Measurements from ENCODE around the gene STX8.

GRCh38 chr17:9291912-9292560 lies 283.6 kb downstream of the STX8 start:
- TF ChIP-seq, protein P1, sequence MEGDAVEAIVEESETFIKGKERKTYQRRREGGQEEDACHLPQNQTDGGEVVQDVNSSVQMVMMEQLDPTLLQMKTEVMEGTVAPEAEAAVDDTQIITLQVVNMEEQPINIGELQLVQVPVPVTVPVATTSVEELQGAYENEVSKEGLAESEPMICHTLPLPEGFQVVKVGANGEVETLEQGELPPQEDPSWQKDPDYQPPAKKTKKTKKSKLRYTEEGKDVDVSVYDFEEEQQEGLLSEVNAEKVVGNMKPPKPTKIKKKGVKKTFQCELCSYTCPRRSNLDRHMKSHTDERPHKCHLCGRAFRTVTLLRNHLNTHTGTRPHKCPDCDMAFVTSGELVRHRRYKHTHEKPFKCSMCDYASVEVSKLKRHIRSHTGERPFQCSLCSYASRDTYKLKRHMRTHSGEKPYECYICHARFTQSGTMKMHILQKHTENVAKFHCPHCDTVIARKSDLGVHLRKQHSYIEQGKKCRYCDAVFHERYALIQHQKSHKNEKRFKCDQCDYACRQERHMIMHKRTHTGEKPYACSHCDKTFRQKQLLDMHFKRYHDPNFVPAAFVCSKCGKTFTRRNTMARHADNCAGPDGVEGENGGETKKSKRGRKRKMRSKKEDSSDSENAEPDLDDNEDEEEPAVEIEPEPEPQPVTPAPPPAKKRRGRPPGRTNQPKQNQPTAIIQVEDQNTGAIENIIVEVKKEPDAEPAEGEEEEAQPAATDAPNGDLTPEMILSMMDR (IDR thresholded peaks at IDR 0.05) = peak; percentile 61 to 79 (median 72)
- TF ChIP-seq POLR2AphosphoS5 (IDR thresholded peaks at IDR 0.05) = peak; percentile 79 to 91 (median 86)
- TF ChIP-seq POLR2A (IDR thresholded peaks at IDR 0.05) = no peak
